8988T (cell line): Measurements from ENCODE around the gene NPC1L1.
A peak's percentile ranks its signal among the peaks of the same experiment; 100 is the strongest.

Experiments used
- DNase-seq: peaks from one replicate; pipeline ENCODE4 v3.0.0; 2011

NPC1L1 gene

GRCh38 chr7:44537442-44537841 is 3.7 kb downstream of the NPC1L1 start:
- DNase-seq, result no peak

GRCh38 chr7:44536090-44536489 is 5.0 kb downstream of the NPC1L1 start:
- no peak for DNase-seq

GRCh38 chr7:44535348-44536064 is 5.6 kb downstream of the NPC1L1 start:
- no peak for DNase-seq

GRCh38 chr7:44534501-44534900 is 6.6 kb downstream of the NPC1L1 start:
- peak; percentile 81 for DNase-seq

GRCh38 chr7:44534087-44534486 is 7.0 kb downstream of the NPC1L1 start:
- no peak for DNase-seq

GRCh38 chr7:44533301-44534055 is 7.7 kb downstream of the NPC1L1 start:
- DNase-seq, result no peak

GRCh38 chr7:44531421-44532380 is 9.4 kb downstream of the NPC1L1 start:
- DNase-seq, result no peak

- no peak for DNase-seq
Measured at GRCh38 chr7:44530990-44531389, 10.1 kb downstream of the NPC1L1 start.

- no peak for DNase-seq
Measured at GRCh38 chr7:44524811-44525388, 16.2 kb downstream of the NPC1L1 start.

- DNase-seq, result no peak
Measured at GRCh38 chr7:44522315-44522714, 18.8 kb downstream of the NPC1L1 start.

GRCh38 chr7:44521347-44522095 is 19.6 kb downstream of the NPC1L1 start:
- no peak for DNase-seq

GRCh38 chr7:44520574-44520973 is 20.6 kb downstream of the NPC1L1 start:
- DNase-seq, result no peak

GRCh38 chr7:44519546-44519945 is 21.6 kb downstream of the NPC1L1 start:
- DNase-seq, result no peak

- no peak for DNase-seq
Measured at GRCh38 chr7:44518761-44519160, 22.4 kb downstream of the NPC1L1 start.

- no peak for DNase-seq
Measured at GRCh38 chr7:44517175-44517574, 24.0 kb downstream of the NPC1L1 start.

GRCh38 chr7:44515590-44516268 is 25.4 kb downstream of the NPC1L1 start:
- no peak for DNase-seq

GRCh38 chr7:44512736-44513135 is 28.4 kb downstream of the NPC1L1 start:
- DNase-seq, result no peak

- DNase-seq, result no peak
Measured at GRCh38 chr7:44511863-44512468, 29.2 kb downstream of the NPC1L1 start.

- no peak for DNase-seq
Measured at GRCh38 chr7:44511236-44511635, 29.9 kb downstream of the NPC1L1 start.

- no peak for DNase-seq
Measured at GRCh38 chr7:44508328-44509030, 32.7 kb downstream of the NPC1L1 start.
